HCT116 (cell line): ENCODE data around the gene TCF7. TPM values are rescaled to one million over a fixed set of nuclear protein-coding genes. Genes with fewer than 3 reads are reported as not detected.
A peak's percentile ranks its signal among the peaks of the same experiment; 100 is the strongest.

ENCODE experiments used
- ATAC-seq: fragments of 200-7000 bp; cut with Tn5 transposase; 2 replicates; pipeline ENCODE4 v1.9.1; 2020; ENCODE audit warnings: mild to moderate bottlenecking, moderate library complexity
- BruUV-seq: library from RNA; stranded (reverse); fragments of 400-500 nt; replicated peaks from 2 replicates; lab custom pipeline; 2021; lab: Mats Ljungman, UMichigan
- CTCF ChIA-PET: fragments of 300-600 bp; sonication (Branson Sonifier 250); formaldehyde crosslinking; loops from one replicate; lab custom pipeline; 2021; ENCODE audit warnings: antibody characterized with exemption; lab: Charles Lee
- POLR2A ChIA-PET: fragments of 300-600, 350-600 bp; sonication (Branson Sonifier 250); formaldehyde crosslinking; loops from one replicate; lab custom pipeline; 2021; ENCODE audit warnings: antibody characterized with exemption; lab: Charles Lee
- RAD21 ChIA-PET, 2 experiments: fragments of 300-600 bp; sonication (Branson Sonifier 250); formaldehyde crosslinking; loops; one replicate each; lab custom pipeline; 2023; ENCODE audit warnings: low total read pairs in 2 of 2; ENCODE audit not compliant: uncharacterized antibody in 2 of 2, unreplicated experiment in 2 of 2, low non-redundant PET in 1 of 2; lab: Charles Lee
- DNase-seq: peaks from one replicate; pipeline ENCODE4 v3.0.0-alpha.2; 2010; ENCODE audit warnings: low read depth, low spot score
- H2AFZ ChIP-seq: fragments of 200-600 bp; shearing (Covaris generic), sonication (generic); 2 replicates; pipeline ENCODE4 v1.6.1; 2017; ENCODE audit warnings: low read depth, mixed run types, mixed read lengths, antibody characterized with exemption, low read length; ENCODE audit not compliant: poor library complexity, severe bottlenecking
- H3K27ac ChIP-seq: 2 replicates; pipeline ENCODE4 v1.5.1; 2012; ENCODE audit warnings: low read depth, low read length
- H3K27me3 ChIP-seq: fragments of 200-600 bp; sonication (generic); 2 replicates; pipeline ENCODE4 v1.6.1; 2016; ENCODE audit warnings: mixed run types, low read length, mixed read lengths; ENCODE audit not compliant: insufficient read depth
- H3K36me3 ChIP-seq, 2 experiments: fragments of 200-500 bp in 1 of 2; fragments of 200-600 bp in 1 of 2; sonication (Bioruptor generic) in 1 of 2; sonication (generic) in 1 of 2; 2 replicates each; pipeline versions ENCODE4 v1.5.1 to v1.6.1; 2014 to 2016; ENCODE audit warnings: low read length in 2 of 2, inconsistent platforms in 1 of 2, mixed read lengths in 1 of 2, mixed run types in 1 of 2; ENCODE audit not compliant: insufficient read depth in 2 of 2, control insufficient read depth in 1 of 2
- H3K4me1 ChIP-seq, 2 experiments: fragments of 200-600 bp in 1 of 2; sonication (generic) in 1 of 2; 2 replicates each; pipeline versions ENCODE4 v1.5.1 to v1.6.1; 2012 to 2017; ENCODE audit warnings: low read length in 2 of 2, inconsistent platforms in 1 of 2, mild to moderate bottlenecking in 1 of 2, mixed read lengths in 1 of 2, mixed run types in 1 of 2, moderate library complexity in 1 of 2; ENCODE audit not compliant: insufficient read depth in 2 of 2, control insufficient read depth in 1 of 2
- H3K4me2 ChIP-seq: fragments of 200-600 bp; sonication (generic); 2 replicates; pipeline ENCODE4 v1.6.1; 2017; ENCODE audit warnings: mixed run types, low read length, mixed read lengths
- H3K4me3 ChIP-seq, 2 experiments: fragments of 200-600 bp in 1 of 2; sonication (generic) in 1 of 2; replicated peaks in 1 of 2; 2 replicates each; pipeline ENCODE4 v1.5.1; 2011 to 2016; ENCODE audit warnings: low read length in 2 of 2, control low read depth in 1 of 2, low read depth in 1 of 2, mild to moderate bottlenecking in 1 of 2, mixed read lengths in 1 of 2, mixed run types in 1 of 2
- H3K79me2 ChIP-seq: fragments of 200-600 bp; sonication (generic); 2 replicates; pipeline ENCODE4 v1.6.1; 2017; ENCODE audit warnings: mild to moderate bottlenecking, mixed run types, low read length, moderate library complexity, mixed read lengths; ENCODE audit not compliant: insufficient read depth
- H3K9ac ChIP-seq: fragments of 200-600 bp; sonication (generic); 2 replicates; pipeline ENCODE4 v1.6.1; 2016; ENCODE audit warnings: low read length, mixed read lengths
- H3K9me2 ChIP-seq: fragments of 200-600 bp; sonication (generic), shearing (Covaris generic); 2 replicates; pipeline ENCODE4 v1.6.1; 2017; ENCODE audit warnings: mixed run types, mild to moderate bottlenecking, moderate library complexity; ENCODE audit not compliant: insufficient read depth
- H3K9me3 ChIP-seq, 2 experiments: fragments of 200-500 bp in 1 of 2; fragments of 200-600 bp in 1 of 2; sonication (Bioruptor generic) in 1 of 2; sonication (generic) in 1 of 2; 2 replicates each; pipeline ENCODE4 v1.6.1; 2014 to 2017; ENCODE audit warnings: low read length in 2 of 2, mixed read lengths in 2 of 2, inconsistent platforms in 1 of 2, low read depth in 1 of 2, mild to moderate bottlenecking in 1 of 2, mixed run types in 1 of 2, moderate library complexity in 1 of 2; ENCODE audit not compliant: control insufficient read depth in 1 of 2, insufficient read depth in 1 of 2
- H4K20me1 ChIP-seq: fragments of 200-600 bp; sonication (generic), shearing (Covaris generic); 2 replicates; pipeline ENCODE4 v1.6.1; 2017; ENCODE audit warnings: mixed run types, mild to moderate bottlenecking, moderate library complexity; ENCODE audit not compliant: insufficient read depth
- CBX3 ChIP-seq: IDR thresholded peaks from 2 replicates; pipeline ENCODE4 v1.6.1; 2012; ENCODE audit warnings: low read depth
- CEBPB ChIP-seq: IDR thresholded peaks from 2 replicates; pipeline ENCODE4 v1.6.1; 2012; ENCODE audit warnings: low read depth
- EGR1 ChIP-seq: IDR thresholded peaks from 2 replicates; pipeline ENCODE4 v1.6.1; 2012; ENCODE audit warnings: low read depth
- ELF1 ChIP-seq: IDR thresholded peaks from 2 replicates; pipeline ENCODE4 v1.6.1; 2012; ENCODE audit warnings: low read depth, borderline replicate concordance
- EZH2 ChIP-seq: fragments of 200-600 bp; sonication (generic); IDR thresholded peaks from 2 replicates; pipeline ENCODE4 v1.6.1; 2017; ENCODE audit warnings: antibody characterized with exemption, mixed run types
- EZH2phosphoT487 ChIP-seq: fragments of 200-600 bp; IDR thresholded peaks from 2 replicates; pipeline ENCODE4 v1.6.1; 2018; ENCODE audit warnings: antibody characterized with exemption, borderline replicate concordance
- FOSL1 ChIP-seq: IDR thresholded peaks from 2 replicates; pipeline ENCODE4 v1.6.1; 2012; ENCODE audit warnings: low read depth
- JUND ChIP-seq: IDR thresholded peaks from 2 replicates; pipeline ENCODE4 v1.6.1; 2012
- POLR2A ChIP-seq: IDR thresholded peaks from 2 replicates; pipeline ENCODE4 v1.7.0; 2011; ENCODE audit warnings: borderline replicate concordance; ENCODE audit not compliant: insufficient read depth, insufficient read length; ENCODE audit errors: extremely low read depth
- POLR2AphosphoS5 ChIP-seq: IDR thresholded peaks from 2 replicates; pipeline ENCODE4 v1.6.1; 2011; ENCODE audit warnings: mild to moderate bottlenecking, low read depth, low read length, moderate library complexity
- RAD21 ChIP-seq: IDR thresholded peaks from 2 replicates; pipeline ENCODE4 v1.6.1; 2012; ENCODE audit warnings: low read depth, mild to moderate bottlenecking
- REST ChIP-seq: IDR thresholded peaks from 2 replicates; pipeline ENCODE4 v1.6.1; 2012; ENCODE audit warnings: low read depth
- YY1 ChIP-seq: IDR thresholded peaks from 2 replicates; pipeline ENCODE4 v1.6.1; 2011; ENCODE audit warnings: low read length, low read depth, moderate library complexity, mild to moderate bottlenecking; ENCODE audit not compliant: insufficient replicate concordance; ENCODE audit errors: extremely low read depth
- ZBTB33 ChIP-seq: IDR thresholded peaks from 2 replicates; pipeline ENCODE4 v1.6.1; 2011; ENCODE audit warnings: mild to moderate bottlenecking, low read length, moderate library complexity; ENCODE audit not compliant: insufficient replicate concordance; ENCODE audit errors: extremely low read depth
- ZFX ChIP-seq: fragments of 450-650 bp; IDR thresholded peaks from 2 replicates; pipeline ENCODE4 v1.6.1; 2017
- ZNF274 ChIP-seq: fragments of 200-500 bp; sonication (Bioruptor generic); IDR thresholded peaks from 2 replicates; pipeline ENCODE4 v1.6.1; 2014; ENCODE audit warnings: mild to moderate bottlenecking, low read depth, low read length, inconsistent platforms
- intact Hi-C: fragments of 100-400 bp; cut with micrococcal nuclease; formaldehyde crosslinking; loops from 2 replicates; pipeline ENCODE4 v1.10.0; 2022
- total RNA-seq: library from RNA; stranded (reverse); gene quantifications from one replicate; pipeline ENCODE4 v1.2.1, GENCODE V29; 2021; ENCODE audit not compliant: unreplicated experiment
- TF ChIP-seq, protein P1 (sequence below): IDR thresholded peaks from 2 replicates; pipeline ENCODE4 v1.6.1; 2012

The TCF7 gene
- total RNA-seq, 1 experiment from 2014 or later = 17.8 TPM

DNA sequence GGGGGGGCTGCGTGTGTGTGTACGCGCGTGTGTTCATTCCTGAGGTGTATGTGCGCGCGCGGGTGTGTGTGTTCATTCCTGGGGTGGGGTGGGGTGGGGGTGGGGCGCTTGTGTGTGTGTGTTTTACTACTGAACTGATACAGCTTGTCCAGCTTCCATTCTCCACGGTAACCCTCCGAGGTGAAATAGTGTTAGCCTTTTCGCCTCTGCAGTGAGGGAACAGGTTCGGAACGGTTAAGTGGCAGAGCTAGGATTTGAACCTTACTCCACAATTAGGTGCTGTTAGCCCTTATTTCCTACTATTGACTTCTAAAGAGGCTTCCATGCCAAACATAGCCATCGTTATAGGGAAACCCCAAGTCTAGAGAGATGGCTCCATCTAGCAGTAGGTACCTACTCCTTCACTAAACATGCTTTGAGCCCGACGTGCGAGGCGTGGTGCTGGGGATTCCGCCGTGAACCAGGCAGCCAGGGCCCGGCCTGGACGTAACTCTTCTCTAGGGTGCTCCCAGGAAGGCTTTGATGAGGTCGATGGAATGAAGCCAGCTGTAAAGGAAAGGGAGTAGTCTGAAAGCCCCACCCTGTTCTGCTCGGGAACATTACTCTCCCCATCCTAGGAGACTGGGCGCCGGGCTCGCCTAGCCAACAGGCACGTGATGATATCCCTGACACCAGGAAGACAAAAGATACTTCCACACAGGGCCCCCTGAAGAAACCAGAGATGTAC is 63.1 kb downstream of the TCF7 start (continued):
- no peak for TF ChIP-seq REST
- no peak for TF ChIP-seq EGR1
- TF ChIP-seq JUND = no peak
- no peak for TF ChIP-seq CEBPB
- no peak for TF ChIP-seq EZH2
- TF ChIP-seq RAD21 = no peak
- peak; percentile 32 for TF ChIP-seq POLR2AphosphoS5
- no peak for TF ChIP-seq EZH2phosphoT487
- TF ChIP-seq ELF1 = no peak
- TF ChIP-seq ZNF274 = no peak
- TF ChIP-seq, all 23 proteins: peak for 3

GRCh38 chr5:134178096-134178419 is 63.6 kb downstream of the TCF7 start:
- H3K4me2 ChIP-seq = peak overlapping the region; percentile 100
- TF ChIP-seq, protein P1, sequence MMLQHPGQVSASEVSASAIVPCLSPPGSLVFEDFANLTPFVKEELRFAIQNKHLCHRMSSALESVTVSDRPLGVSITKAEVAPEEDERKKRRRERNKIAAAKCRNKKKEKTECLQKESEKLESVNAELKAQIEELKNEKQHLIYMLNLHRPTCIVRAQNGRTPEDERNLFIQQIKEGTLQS = no peak
- TF ChIP-seq YY1 (no peak), ZBTB33 (no peak), ZFX (no peak), FOSL1 (no peak), RAD21 (no peak), ELF1 (no peak), EGR1 (no peak), POLR2A (no peak), CBX3 (no peak), POLR2AphosphoS5 (no peak)
- TF ChIP-seq, all 23 proteins: peak for 0
- no peak for DNase-seq
- Histone ChIP-seq H3K4me1 (peaks cover 14 to 18% of the 10 kb centered on the region in 2 experiments), H2AFZ (no peak overlapping the region), H3K4me3 (peak overlapping the region; percentile 78 to 84), H3K9me3 (no peaks in the 10 kb centered on the region), H3K27me3 (no peaks in the 10 kb centered on the region), H4K20me1 (peaks cover 11% of the 10 kb centered on the region; the same call in 1 of the 2 replicates), H3K79me2 (peaks cover 36% of the 10 kb centered on the region), H3K27ac (peak overlapping the region; percentile 96), H3K9ac (peak overlapping the region; percentile 94), H3K9me2 (no peaks in the 10 kb centered on the region), H3K36me3 (peaks cover 4 to 5% of the 10 kb centered on the region in 2 experiments; a peak in 2 of 4 replicates)
- intact Hi-C loops = no loop called here
- ChIA-PET CTCF (interaction anchor here (1.3 to 1.4 kb wide), 2 partner anchors 111 to 138 kb away, joined by 5 to 6 read pairs; no protein-coding TSS in a partner anchor), POLR2A (interaction anchor here (1.1 to 2.4 kb wide), 5 partner anchors 9 to 194 kb away, joined by 3 to 10 read pairs (median 5); partner anchors contain the start of gene UBE2B), RAD21 (no interaction called here)
- BruUV-seq = no TSS peak
- no peak for ATAC-seq
